ENCODE data around the gene AMDHD2. TPM values are rescaled to one million over a fixed set of nuclear protein-coding genes. Genes with fewer than 3 reads are reported as not detected.
A peak's percentile ranks its signal among the peaks of the same experiment; 100 is the strongest.

Gene AMDHD2
- total and polyA plus RNA-seq, 2 of the 13 experiments (the other 11 are each of a cell fraction or from before 2014, with no cell fraction given): 33.5 to 39.1 TPM

DNA sequence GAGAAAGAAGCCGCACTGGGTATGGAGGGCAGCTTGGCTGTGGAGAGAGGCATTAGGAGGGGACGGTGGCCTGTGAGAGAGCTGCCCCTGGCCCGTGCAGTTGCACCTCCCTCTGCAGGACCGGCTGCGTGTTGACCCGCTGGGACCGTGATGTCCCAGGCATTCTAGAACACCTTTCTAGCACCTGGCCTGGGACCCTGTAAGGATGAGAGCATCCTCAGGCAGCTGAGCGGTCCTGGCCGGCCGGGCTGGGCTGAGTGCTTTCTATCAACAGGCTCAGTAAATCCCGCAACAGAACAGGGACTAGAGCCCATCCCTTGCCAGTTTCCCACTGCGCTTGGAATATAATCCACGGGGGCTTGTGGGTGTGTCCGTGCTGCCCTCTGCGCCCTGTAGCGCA, 30.6 kb upstream of the AMDHD2 start (continued):
- TF ChIP-seq MED13 (CRISPR knock-in tag; IDR thresholded peaks at IDR 0.05): no peak
- no peak for TF ChIP-seq ZNF780A (CRISPR knock-in tag; IDR thresholded peaks at IDR 0.05)

GRCh38 chr16:2490190-2491105, 29.7 kb upstream of the AMDHD2 start:
- no peak for FAIRE-seq
- intact Hi-C loops (cut with micrococcal nuclease; ENCODE audit: unreplicated experiment) (no loop called here), in situ Hi-C loops (cut with HindIII; ENCODE audit: extremely low pct_ligation_motif_present, low pct_unique_long_range_greater_than_20kb) (no loop called here)
- Histone ChIP-seq H4K20me1 (ENCODE audit: insufficient read depth, low read length) (peaks cover 22% of the 10 kb centered on the region), H3K27me3 (ENCODE audit: control insufficient read depth in 1 of 2, insufficient read depth in 2 of 2, low read length in 2 of 2) (no peaks in the 10 kb centered on the region), H3K4me2 (ENCODE audit: low read depth, low read length) (peak overlapping the region; percentile 26; the same call in 1 of the 2 replicates), H3K4me3 (replicated peaks in 1 of 3; ENCODE audit: insufficient read depth in 1 of 3, low read depth in 2 of 3, low read length in 3 of 3) (no peak overlapping the region; a peak in 1 of 6 replicates), H3K9ac (ENCODE audit: insufficient read depth, low read depth, low read length) (peak overlapping the region; percentile 7; the same call in 1 of the 2 replicates), H3K36me3 (replicated peaks in 1 of 2; ENCODE audit: control insufficient read depth in 1 of 2, insufficient read depth in 2 of 2, low read length in 2 of 2) (peaks cover 0 to 2% of the 10 kb centered on the region in 2 experiments; a peak in 1 of 5 replicates), H3K4me1 (ENCODE audit: insufficient read depth, low read length) (peaks cover 32% of the 10 kb centered on the region), H3K79me2 (ENCODE audit: insufficient read depth, low read length) (peaks cover 23% of the 10 kb centered on the region), H3K9me3 (ENCODE audit: low read length) (no peaks in the 10 kb centered on the region), H2AFZ (ENCODE audit: low read length) (no peak overlapping the region), H3K27ac (ENCODE audit: extremely low read length, insufficient read depth, low read length) (peak overlapping the region; percentile 38)
- peak; percentile 26; the same call in 2 of the 3 replicates for ATAC-seq
- BruUV-seq (replicated peaks): no TSS peak
- DNase-seq (ENCODE audit: low spot score): no peak
- 79% methylated on average over 19 of the region's 23 CpGs for WGBS (ENCODE audit: low lambda C conversion rate)
- ChIA-PET POLR2A (no interaction called here), CTCF (ENCODE audit: low intra/inter-chr PET ratio, low total read pairs) (no interaction called here)
- no peak for TF ChIP-seq HNF4A (CRISPR knock-in tag; IDR thresholded peaks at IDR 0.05)
- TF ChIP-seq ASH2L (IDR thresholded peaks at IDR 0.05; ENCODE audit: insufficient read length, low read depth, low read length): no peak
- TF ChIP-seq KLF6 (CRISPR knock-in tag; IDR thresholded peaks at IDR 0.05): no peak
- TF ChIP-seq ZNF772 (CRISPR knock-in tag; IDR thresholded peaks at IDR 0.05): no peak
- TF ChIP-seq, protein P1, sequence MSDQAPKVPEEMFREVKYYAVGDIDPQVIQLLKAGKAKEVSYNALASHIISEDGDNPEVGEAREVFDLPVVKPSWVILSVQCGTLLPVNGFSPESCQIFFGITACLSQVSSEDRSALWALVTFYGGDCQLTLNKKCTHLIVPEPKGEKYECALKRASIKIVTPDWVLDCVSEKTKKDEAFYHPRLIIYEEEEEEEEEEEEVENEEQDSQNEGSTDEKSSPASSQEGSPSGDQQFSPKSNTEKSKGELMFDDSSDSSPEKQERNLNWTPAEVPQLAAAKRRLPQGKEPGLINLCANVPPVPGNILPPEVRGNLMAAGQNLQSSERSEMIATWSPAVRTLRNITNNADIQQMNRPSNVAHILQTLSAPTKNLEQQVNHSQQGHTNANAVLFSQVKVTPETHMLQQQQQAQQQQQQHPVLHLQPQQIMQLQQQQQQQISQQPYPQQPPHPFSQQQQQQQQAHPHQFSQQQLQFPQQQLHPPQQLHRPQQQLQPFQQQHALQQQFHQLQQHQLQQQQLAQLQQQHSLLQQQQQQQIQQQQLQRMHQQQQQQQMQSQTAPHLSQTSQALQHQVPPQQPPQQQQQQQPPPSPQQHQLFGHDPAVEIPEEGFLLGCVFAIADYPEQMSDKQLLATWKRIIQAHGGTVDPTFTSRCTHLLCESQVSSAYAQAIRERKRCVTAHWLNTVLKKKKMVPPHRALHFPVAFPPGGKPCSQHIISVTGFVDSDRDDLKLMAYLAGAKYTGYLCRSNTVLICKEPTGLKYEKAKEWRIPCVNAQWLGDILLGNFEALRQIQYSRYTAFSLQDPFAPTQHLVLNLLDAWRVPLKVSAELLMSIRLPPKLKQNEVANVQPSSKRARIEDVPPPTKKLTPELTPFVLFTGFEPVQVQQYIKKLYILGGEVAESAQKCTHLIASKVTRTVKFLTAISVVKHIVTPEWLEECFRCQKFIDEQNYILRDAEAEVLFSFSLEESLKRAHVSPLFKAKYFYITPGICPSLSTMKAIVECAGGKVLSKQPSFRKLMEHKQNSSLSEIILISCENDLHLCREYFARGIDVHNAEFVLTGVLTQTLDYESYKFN (CRISPR knock-in tag; conservative IDR thresholded peaks at IDR 0.05): no peak
- TF ChIP-seq ZBTB38 (CRISPR knock-in tag; IDR thresholded peaks at IDR 0.05): 0 out of 2 replicates have a peak, but pooled peaks have one; percentile 43
- no peak for TF ChIP-seq NCOA5 (CRISPR knock-in tag; IDR thresholded peaks at IDR 0.05)
- TF ChIP-seq SMYD3 (CRISPR knock-in tag; IDR thresholded peaks at IDR 0.05): no peak
- no peak for TF ChIP-seq ZNF597 (CRISPR knock-in tag; IDR thresholded peaks at IDR 0.05)
- no peak for TF ChIP-seq FOXO4 (CRISPR knock-in tag; conservative IDR thresholded peaks at IDR 0.05)
